PC-9 (cell line): ENCODE measurements around the gene DESI2. TPM values are rescaled to one million over a fixed set of nuclear protein-coding genes. Genes with fewer than 3 reads are reported as not detected.

Source experiments
- BruUV-seq: library from RNA; stranded (reverse); fragments of 400-500 nt; replicated peaks from 2 replicates; lab custom pipeline; 2021; lab: Mats Ljungman, UMichigan
- CTCF ChIA-PET: fragments of 300-600 bp; sonication (Branson Sonifier 250); formaldehyde crosslinking; loops from one replicate; lab custom pipeline; 2022; ENCODE audit warnings: antibody characterized with exemption; lab: Charles Lee
- POLR2A ChIA-PET: fragments of 300-600 bp; sonication (Branson Sonifier 250); formaldehyde crosslinking; loops from one replicate; lab custom pipeline; 2022; ENCODE audit warnings: antibody characterized with exemption; ENCODE audit not compliant: unreplicated experiment; lab: Charles Lee
- DNase-seq, 2 experiments: peaks; one replicate each; pipeline versions ENCODE4 v3.0.0 to v3.0.0-alpha.2; 2015 to 2022; ENCODE audit warnings: mixed read lengths in 1 of 2
- H2AFZ ChIP-seq: fragments of 200-600 bp; sonication (generic); 2 replicates; pipeline ENCODE4 v1.8.1; 2017; ENCODE audit warnings: antibody characterized with exemption
- H3F3A ChIP-seq: fragments of 200-600 bp; sonication (generic); 2 replicates; pipeline ENCODE4 v1.8.1; 2017; ENCODE audit warnings: antibody characterized with exemption, mild to moderate bottlenecking, low read depth; ENCODE audit not compliant: insufficient read depth
- H3K27ac ChIP-seq: fragments of 200-600 bp; sonication (generic); 2 replicates; pipeline ENCODE4 v1.6.1; 2016; ENCODE audit warnings: mixed run types
- H3K27me3 ChIP-seq: fragments of 200-600 bp; sonication (generic); 2 replicates; pipeline ENCODE4 v1.6.1; 2016; ENCODE audit warnings: low read depth, mixed run types; ENCODE audit not compliant: insufficient read depth
- H3K36me3 ChIP-seq: fragments of 200-600 bp; sonication (generic); 2 replicates; pipeline ENCODE4 v1.6.1; 2016; ENCODE audit warnings: low read depth, mixed run types
- H3K4me1 ChIP-seq: fragments of 200-600 bp; sonication (generic); replicated peaks from 2 replicates; pipeline ENCODE4 v1.6.1; 2016; ENCODE audit warnings: mixed run types; ENCODE audit not compliant: insufficient read depth
- H3K4me2 ChIP-seq: fragments of 200-600 bp; sonication (generic); 2 replicates; pipeline ENCODE4 v1.6.1; 2017; ENCODE audit warnings: mixed run types
- H3K4me3 ChIP-seq: fragments of 200-600 bp; sonication (generic); 2 replicates; pipeline ENCODE4 v1.6.1; 2016; ENCODE audit warnings: mixed run types
- H3K79me2 ChIP-seq: fragments of 200-600 bp; sonication (generic); 2 replicates; pipeline ENCODE4 v1.6.1; 2017; ENCODE audit warnings: low read depth, mixed run types
- H3K9me2 ChIP-seq: fragments of 200-600 bp; sonication (generic); 2 replicates; pipeline ENCODE4 v1.8.1; 2017; ENCODE audit warnings: mild to moderate bottlenecking; ENCODE audit not compliant: insufficient read depth
- H3K9me3 ChIP-seq: fragments of 200-600 bp; sonication (generic); 2 replicates; pipeline ENCODE4 v1.8.1; 2016; ENCODE audit warnings: low read depth; ENCODE audit not compliant: insufficient read depth
- H4K20me1 ChIP-seq: fragments of 200-600 bp; sonication (generic); 2 replicates; pipeline ENCODE4 v1.8.1; 2017; ENCODE audit not compliant: insufficient read depth
- CTCF ChIP-seq: fragments of 200-600 bp; sonication (generic); conservative IDR thresholded peaks from 2 replicates; pipeline ENCODE4 v1.6.1; 2017; ENCODE audit warnings: mixed run types, antibody characterized with exemption, mild to moderate bottlenecking, moderate library complexity
- EZH2 ChIP-seq: fragments of 200-600 bp; sonication (generic); IDR thresholded peaks from 2 replicates; pipeline ENCODE4 v1.8.0; 2017; ENCODE audit warnings: antibody characterized with exemption, low read depth
- intact Hi-C: fragments of 100-400 bp; cut with micrococcal nuclease; formaldehyde crosslinking; loops from one replicate; pipeline ENCODE4 v1.10.0; 2022; ENCODE audit not compliant: unreplicated experiment
- total RNA-seq: library from RNA; stranded (reverse); gene quantifications from 2 replicates; pipeline ENCODE4 v1.2.3, GENCODE V29; 2021

DESI2 gene
- total RNA-seq, 1 experiment from 2014 or later = 45.8 TPM

- no peaks in the 10 kb centered on the region for H3K9me2 ChIP-seq
- POLR2A ChIA-PET = interaction anchor here (0.6 kb wide), 1 partner anchor 208 kb away, joined by 3 read pairs; no protein-coding TSS in a partner anchor
- DNase-seq = no peak
- BruUV-seq = no TSS peak
- H3K4me3 ChIP-seq = no peak overlapping the region
- no peak overlapping the region for H3K4me2 ChIP-seq
- H3K4me1 ChIP-seq = peaks cover 6% of the 10 kb centered on the region; the same call in 1 of the 2 replicates
- 0 out of 2 replicates have a peak, but pooled peaks cover 3% of the 10 kb centered on the region for H3K27me3 ChIP-seq
- no peaks in the 10 kb centered on the region for H3K36me3 ChIP-seq
- no peak overlapping the region for H2AFZ ChIP-seq
- H4K20me1 ChIP-seq = no peaks in the 10 kb centered on the region
- CTCF ChIA-PET = no interaction called here
- H3K9me3 ChIP-seq = no peaks in the 10 kb centered on the region
- intact Hi-C loops = no loop called here
- H3K79me2 ChIP-seq = no peaks in the 10 kb centered on the region
- H3F3A ChIP-seq = no peaks in the 10 kb centered on the region
- no peak overlapping the region for H3K27ac ChIP-seq
- TF ChIP-seq EZH2 (no peak), CTCF (no peak)
These were observed 5.1 kb upstream of the DESI2 start for GRCh38 chr1:244647819-244648218.

GRCh38 chr1:244651956-244652622, 837 bp upstream of the DESI2 start:
- Histone ChIP-seq H3K4me3 (peak overlapping the region; percentile 61), H3F3A (no peaks in the 10 kb centered on the region), H3K27me3 (no peaks in the 10 kb centered on the region), H3K79me2 (peaks cover 40% of the 10 kb centered on the region), H3K9me2 (no peaks in the 10 kb centered on the region), H3K4me2 (peak overlapping the region; percentile 80), H2AFZ (peak overlapping the region; percentile 94), H3K9me3 (no peaks in the 10 kb centered on the region), H3K4me1 (peaks cover 28% of the 10 kb centered on the region), H4K20me1 (peaks cover 12% of the 10 kb centered on the region; the same call in 1 of the 2 replicates), H3K27ac (no peak overlapping the region), H3K36me3 (0 out of 2 replicates have a peak, but pooled peaks cover 4% of the 10 kb centered on the region)
- intact Hi-C loops = loop anchor here (1.0 to 10.0 kb wide), 4 partner anchors 49 to 1397 kb away; partner anchors contain the start of genes CEP170, COX20 and SDCCAG8
- CTCF ChIA-PET = interaction anchor here (0.6 kb wide), 1 partner anchor 82 kb away, joined by 6 read pairs; no protein-coding TSS in a partner anchor
- no peak for TF ChIP-seq EZH2
- no peak for TF ChIP-seq CTCF
- POLR2A ChIA-PET = interaction anchor here (0.5 to 0.7 kb wide), 5 partner anchors 49 to 469 kb away, joined by 3 to 14 read pairs (median 3); no protein-coding TSS in a partner anchor
- no peak for DNase-seq
- BruUV-seq = TSS peak; percentile 86

DNA sequence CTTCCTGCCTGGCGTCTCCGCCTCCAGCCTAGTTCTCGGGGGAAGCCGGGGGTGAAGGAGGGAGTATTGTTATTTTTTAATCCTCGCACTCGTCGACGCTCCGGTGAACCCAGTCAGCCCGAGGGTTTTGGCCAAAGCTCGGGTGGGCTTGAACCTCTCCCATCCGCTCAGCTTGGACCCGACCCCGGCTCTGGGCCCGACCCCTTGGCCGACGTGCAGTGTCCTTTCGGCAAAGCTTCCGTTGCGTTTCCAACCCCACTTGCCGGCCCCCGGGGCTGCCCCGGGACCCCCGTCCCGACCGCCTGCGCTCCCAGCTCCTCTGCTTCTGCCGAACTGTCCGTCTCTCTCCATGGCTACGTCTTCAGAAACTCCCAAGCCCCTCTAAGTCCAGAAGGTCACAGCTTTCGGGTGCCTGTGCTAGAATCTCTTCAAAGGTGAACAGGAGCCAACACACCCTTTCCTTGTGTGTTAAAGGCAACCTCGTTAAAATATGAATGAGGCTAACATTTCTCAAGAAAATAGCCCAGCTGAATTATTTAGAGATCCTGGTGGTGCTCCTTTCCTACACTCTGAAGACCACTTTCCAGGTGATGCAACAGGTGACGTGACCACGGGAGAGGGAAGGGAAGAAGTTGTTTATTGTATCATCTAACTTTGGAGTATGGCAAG, 647 bp downstream of the DESI2 start:
- peaks cover 54% of the 10 kb centered on the region for H3K79me2 ChIP-seq
- H2AFZ ChIP-seq = peak overlapping the region; percentile 75
- ChIA-PET POLR2A (interaction anchor here (0.6 kb wide), 2 partner anchors 111 to 1979 kb away, joined by 3 to 5 read pairs; no protein-coding TSS in a partner anchor), CTCF (no interaction called here)
- BruUV-seq = TSS peak; percentile 41
- H3F3A ChIP-seq = no peaks in the 10 kb centered on the region
- peaks cover 18% of the 10 kb centered on the region for H4K20me1 ChIP-seq
- peak overlapping the region; percentile 76 for H3K4me3 ChIP-seq
- H3K9me3 ChIP-seq = no peaks in the 10 kb centered on the region
- TF ChIP-seq EZH2 (no peak), CTCF (no peak)
- intact Hi-C loops = loop anchor here (1.0 to 10.0 kb wide), 4 partner anchors 51 to 1399 kb away; partner anchors contain the start of genes CEP170, COX20 and SDCCAG8
- H3K9me2 ChIP-seq = no peaks in the 10 kb centered on the region
- H3K4me2 ChIP-seq = peak overlapping the region; percentile 83
- DNase-seq = peak; percentile 6 to 52
- H3K36me3 ChIP-seq = 0 out of 2 replicates have a peak, but pooled peaks cover 10% of the 10 kb centered on the region
- H3K27ac ChIP-seq = peak overlapping the region; percentile 48
- no peaks in the 10 kb centered on the region for H3K27me3 ChIP-seq
- H3K4me1 ChIP-seq = peaks cover 28% of the 10 kb centered on the region
